ENCODE data around the gene AFP. TPM values are rescaled to one million over a fixed set of nuclear protein-coding genes. Genes with fewer than 3 reads are reported as not detected.

AFP gene
- total RNA-seq, 1 donor from 2014 or later = 0.31 TPM

DNA sequence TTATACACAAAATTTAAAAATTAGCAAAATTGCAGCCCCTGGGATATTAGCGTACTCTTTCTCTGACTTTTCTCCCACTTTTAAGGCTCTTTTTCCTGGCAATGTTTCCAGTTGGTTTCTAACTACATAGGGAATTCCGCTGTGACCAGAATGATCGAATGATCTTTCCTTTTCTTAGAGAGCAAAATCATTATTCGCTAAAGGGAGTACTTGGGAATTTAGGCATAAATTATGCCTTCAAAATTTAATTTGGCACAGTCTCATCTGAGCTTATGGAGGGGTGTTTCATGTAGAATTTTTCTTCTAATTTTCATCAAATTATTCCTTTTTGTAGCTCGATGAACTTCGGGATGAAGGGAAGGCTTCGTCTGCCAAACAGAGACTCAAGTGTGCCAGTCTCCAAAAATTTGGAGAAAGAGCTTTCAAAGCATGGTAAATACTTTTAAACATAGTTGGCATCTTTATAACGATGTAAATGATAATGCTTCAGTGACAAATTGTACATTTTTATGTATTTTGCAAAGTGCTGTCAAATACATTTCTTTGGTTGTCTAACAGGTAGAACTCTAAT lies 26.0 kb upstream of the AFP start:
- Mint-ChIP-seq H3K36me3 (no peaks in the 10 kb centered on the region), H3K4me1 (no peaks in the 10 kb centered on the region), H3K27me3 (ENCODE audit: low read depth) (no peaks in the 10 kb centered on the region), H3K27ac (no peak overlapping the region), H3K9me3 (no peaks in the 10 kb centered on the region), H3K4me3 (no peak overlapping the region)
- no peak for TF ChIP-seq CTCF (IDR thresholded peaks at IDR 0.05; ENCODE audit: unreplicated experiment)
- DNase-seq (ENCODE audit: low spot score in 2 of 2, unreplicated experiment in 2 of 2) = no peak

DNA sequence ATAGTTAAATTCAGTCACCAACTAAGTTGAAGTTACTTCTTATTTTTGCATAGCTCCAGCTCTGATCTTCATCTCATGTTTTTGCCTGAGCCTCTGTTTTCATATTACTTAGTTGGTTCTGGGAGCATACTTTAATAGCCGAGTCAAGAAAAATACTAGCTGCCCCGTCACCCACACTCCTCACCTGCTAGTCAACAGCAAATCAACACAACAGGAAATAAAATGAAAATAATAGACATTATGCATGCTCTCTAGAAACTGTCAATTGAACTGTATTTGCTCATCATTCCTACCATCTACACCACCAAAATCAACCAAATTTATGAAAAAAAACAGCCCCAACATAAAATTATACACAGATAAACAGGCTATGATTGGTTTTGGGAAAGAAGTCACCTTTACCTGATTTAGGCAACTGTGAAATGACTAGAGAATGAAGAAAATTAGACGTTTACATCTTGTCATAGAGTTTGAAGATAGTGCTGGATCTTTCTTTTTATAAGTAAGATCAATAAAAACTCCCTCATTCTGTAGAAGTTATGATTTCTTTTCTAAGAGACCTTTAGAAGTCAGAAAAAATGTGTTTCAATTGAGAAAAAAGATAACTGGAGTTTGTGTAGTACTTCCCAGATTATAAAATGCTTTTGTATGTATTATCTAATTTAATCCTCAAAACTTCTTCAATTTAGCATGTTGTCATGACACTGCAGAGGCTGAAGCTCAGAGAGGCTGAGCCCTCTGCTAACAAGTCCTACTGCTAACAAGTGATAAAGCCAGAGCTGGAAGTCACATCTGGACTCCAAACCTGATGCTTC lies 24.9 kb upstream of the AFP start:
- TF ChIP-seq CTCF (IDR thresholded peaks at IDR 0.05; ENCODE audit: unreplicated experiment) = no peak
- no peaks in the 10 kb centered on the region for H3K9me3 Mint-ChIP-seq
- no peak overlapping the region for H3K27ac Mint-ChIP-seq
- H3K4me1 Mint-ChIP-seq = no peaks in the 10 kb centered on the region
- no peak for DNase-seq (ENCODE audit: low spot score in 2 of 2, unreplicated experiment in 2 of 2)
- no peak overlapping the region for H3K4me3 Mint-ChIP-seq
- H3K27me3 Mint-ChIP-seq (ENCODE audit: low read depth) = no peaks in the 10 kb centered on the region
- H3K36me3 Mint-ChIP-seq = no peaks in the 10 kb centered on the region

GRCh38 chr4:73411731-73412414 lies 24.1 kb upstream of the AFP start:
- H3K27me3 Mint-ChIP-seq (ENCODE audit: low read depth) = no peaks in the 10 kb centered on the region
- no peaks in the 10 kb centered on the region for H3K9me3 Mint-ChIP-seq
- no peak for TF ChIP-seq CTCF (IDR thresholded peaks at IDR 0.05; ENCODE audit: unreplicated experiment)
- no peak overlapping the region for H3K4me3 Mint-ChIP-seq
- H3K4me1 Mint-ChIP-seq = no peaks in the 10 kb centered on the region
- no peak overlapping the region for H3K27ac Mint-ChIP-seq
- H3K36me3 Mint-ChIP-seq = no peaks in the 10 kb centered on the region
- no peak for DNase-seq (ENCODE audit: low spot score in 2 of 2, unreplicated experiment in 2 of 2)

DNA sequence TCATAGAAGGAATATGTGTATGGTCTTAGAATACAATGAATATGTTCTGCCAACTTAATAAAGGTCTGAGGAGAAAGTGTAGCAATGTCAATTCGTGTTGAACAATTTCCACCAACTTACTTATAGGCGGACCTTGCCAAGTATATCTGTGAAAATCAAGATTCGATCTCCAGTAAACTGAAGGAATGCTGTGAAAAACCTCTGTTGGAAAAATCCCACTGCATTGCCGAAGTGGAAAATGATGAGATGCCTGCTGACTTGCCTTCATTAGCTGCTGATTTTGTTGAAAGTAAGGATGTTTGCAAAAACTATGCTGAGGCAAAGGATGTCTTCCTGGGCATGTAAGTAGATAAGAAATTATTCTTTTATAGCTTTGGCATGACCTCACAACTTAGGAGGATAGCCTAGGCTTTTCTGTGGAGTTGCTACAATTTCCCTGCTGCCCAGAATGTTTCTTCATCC lies 22.7 kb upstream of the AFP start:
- H3K27ac Mint-ChIP-seq = no peak overlapping the region
- no peak for DNase-seq (ENCODE audit: low spot score in 2 of 2, unreplicated experiment in 2 of 2)
- H3K27me3 Mint-ChIP-seq (ENCODE audit: low read depth) = no peaks in the 10 kb centered on the region
- H3K4me1 Mint-ChIP-seq = no peaks in the 10 kb centered on the region
- H3K9me3 Mint-ChIP-seq = no peaks in the 10 kb centered on the region
- H3K36me3 Mint-ChIP-seq = no peaks in the 10 kb centered on the region
- no peak for TF ChIP-seq CTCF (IDR thresholded peaks at IDR 0.05; ENCODE audit: unreplicated experiment)
- H3K4me3 Mint-ChIP-seq = no peak overlapping the region

DNA sequence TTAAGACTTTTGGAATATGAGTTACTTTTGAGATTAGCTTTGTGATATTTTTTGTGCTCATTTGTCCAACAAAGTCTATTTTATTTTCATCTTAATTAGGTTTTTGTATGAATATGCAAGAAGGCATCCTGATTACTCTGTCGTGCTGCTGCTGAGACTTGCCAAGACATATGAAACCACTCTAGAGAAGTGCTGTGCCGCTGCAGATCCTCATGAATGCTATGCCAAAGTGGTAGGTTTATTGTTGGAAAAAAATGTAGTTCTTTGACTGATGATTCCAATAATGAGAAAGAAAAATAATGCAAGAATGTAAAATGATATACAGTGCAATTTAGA lies 21.1 kb upstream of the AFP start:
- no peaks in the 10 kb centered on the region for H3K9me3 Mint-ChIP-seq
- no peak overlapping the region for H3K27ac Mint-ChIP-seq
- no peak for TF ChIP-seq CTCF (IDR thresholded peaks at IDR 0.05; ENCODE audit: unreplicated experiment)
- no peaks in the 10 kb centered on the region for H3K36me3 Mint-ChIP-seq
- no peaks in the 10 kb centered on the region for H3K4me1 Mint-ChIP-seq
- no peaks in the 10 kb centered on the region for H3K27me3 Mint-ChIP-seq (ENCODE audit: low read depth)
- no peak overlapping the region for H3K4me3 Mint-ChIP-seq
- DNase-seq (ENCODE audit: low spot score in 2 of 2, unreplicated experiment in 2 of 2) = no peak
